ENCODE data around the gene RASGEF1B. TPM values are rescaled to one million over a fixed set of nuclear protein-coding genes. Genes with fewer than 3 reads are reported as not detected.

RASGEF1B gene
- total and polyA plus RNA-seq, 12 donors: 5.6 to 27.2 (median 8.8) TPM

- no peak overlapping the region for H3K27ac ChIP-seq
These were observed 35.6 kb downstream of the RASGEF1B start for GRCh38 chr4:81436096-81436495.

GRCh38 chr4:81432825-81433224 is 38.9 kb downstream of the RASGEF1B start:
- WGBS, 4 donors: 86 to 98% (median 92%) methylated on average over 4 of the region's 4 CpGs
- Histone ChIP-seq H3K9me3 (replicated peaks in 1 of 3) (no peaks in the 10 kb centered on the region), H3K36me3 (replicated peaks in 1 of 2) (peaks cover 0 to 42% of the 10 kb centered on the region in 2 donors), H3K27ac (no peak overlapping the region), H3K4me3 (no peak overlapping the region), H3K4me1 (replicated peaks in 1 of 2) (no peaks in the 10 kb centered on the region), H3K27me3 (no peaks in the 10 kb centered on the region)
- DNase-seq: no peak
- TF ChIP-seq CTCF (IDR thresholded peaks at IDR 0.05) (no peak), POLR2A (IDR thresholded peaks at IDR 0.05) (no peak)
- intact Hi-C loops (cut with DNase I): no loop called here

More at GRCh38 chr4:81436096-81436495, 35.6 kb downstream of the RASGEF1B start:
- TF ChIP-seq CTCF (IDR thresholded peaks at IDR 0.05): no peak
- TF ChIP-seq POLR2A (IDR thresholded peaks at IDR 0.05): no peak
- Histone ChIP-seq H3K4me1 (replicated peaks in 1 of 2) (no peaks in the 10 kb centered on the region), H3K27me3 (no peaks in the 10 kb centered on the region), H3K4me3 (no peak overlapping the region), H3K36me3 (replicated peaks in 1 of 2) (peaks cover 0 to 51% of the 10 kb centered on the region in 2 donors), H3K9me3 (replicated peaks in 1 of 3) (no peaks in the 10 kb centered on the region)
- intact Hi-C loops (cut with DNase I): no loop called here
- DNase-seq: no peak

GRCh38 chr4:81431971-81432370 is 39.7 kb downstream of the RASGEF1B start:
- H3K4me1 ChIP-seq (replicated peaks in 1 of 2): no peaks in the 10 kb centered on the region
- H3K4me3 ChIP-seq: no peak overlapping the region
- H3K27ac ChIP-seq: no peak overlapping the region
- no peak for DNase-seq
- no peaks in the 10 kb centered on the region for H3K9me3 ChIP-seq (replicated peaks in 1 of 3)
- TF ChIP-seq CTCF (IDR thresholded peaks at IDR 0.05) (no peak), POLR2A (IDR thresholded peaks at IDR 0.05) (no peak)
- intact Hi-C loops (cut with DNase I): no loop called here
- 74 to 82% (median 81%) methylated on average over 1 of the region's 1 CpG for WGBS, 4 donors
- H3K27me3 ChIP-seq: no peaks in the 10 kb centered on the region
- peaks cover 0 to 33% of the 10 kb centered on the region in 2 donors for H3K36me3 ChIP-seq (replicated peaks in 1 of 2)

GRCh38 chr4:81429607-81430006 is 42.1 kb downstream of the RASGEF1B start:
- DNase-seq: no peak
- Histone ChIP-seq H3K27me3 (no peaks in the 10 kb centered on the region), H3K9me3 (replicated peaks in 1 of 3) (no peaks in the 10 kb centered on the region), H3K36me3 (replicated peaks in 1 of 2) (peaks cover 0 to 38% of the 10 kb centered on the region in 2 donors), H3K4me3 (no peak overlapping the region), H3K4me1 (replicated peaks in 1 of 2) (no peaks in the 10 kb centered on the region), H3K27ac (no peak overlapping the region)
- 95 to 96% (median 96%) methylated on average over 17 to 25 of the region's 25 CpGs for WGBS, 4 donors
- TF ChIP-seq POLR2A (IDR thresholded peaks at IDR 0.05) (no peak), CTCF (IDR thresholded peaks at IDR 0.05) (no peak)
- intact Hi-C loops (cut with DNase I): no loop called here
